Astrocyte (in vitro differentiated cells and primary cell): Measurements from ENCODE around the gene ARMH4. TPM values are rescaled to one million over a fixed set of nuclear protein-coding genes. Genes with fewer than 3 reads are reported as not detected.

ENCODE experiments used
- DNase-seq: peaks from one replicate; pipeline ENCODE4 v3.0.0-alpha.2; 2010; ENCODE audit warnings: low read depth
- FAIRE-seq: peaks from 2 replicates; lab custom pipeline; 2011; peaks lifted over from hg19 to GRCh38; lab: Jason Lieb, UNC
- H2AFZ ChIP-seq: 2 replicates; pipeline ENCODE4 v1.6.0; 2012; ENCODE audit warnings: low read depth, low read length, inconsistent platforms
- H3K27ac ChIP-seq: 2 replicates; pipeline ENCODE4 v1.5.1; 2011; ENCODE audit warnings: low read depth, low read length, inconsistent platforms
- H3K27me3 ChIP-seq: 2 replicates; pipeline ENCODE4 v1.6.0; 2011; ENCODE audit warnings: low read length, inconsistent platforms; ENCODE audit not compliant: insufficient read depth
- H3K36me3 ChIP-seq: 2 replicates; pipeline ENCODE4 v1.5.1; 2011; ENCODE audit warnings: low read length, inconsistent platforms; ENCODE audit not compliant: insufficient read depth
- H3K4me1 ChIP-seq: 2 replicates; pipeline ENCODE4 v1.5.1; 2011; ENCODE audit warnings: low read length, inconsistent platforms; ENCODE audit not compliant: insufficient read depth
- H3K4me2 ChIP-seq: 2 replicates; pipeline ENCODE4 v1.6.0; 2012; ENCODE audit warnings: low read length, inconsistent platforms
- H3K4me3 ChIP-seq: 2 replicates; pipeline ENCODE4 v1.5.1; 2011; ENCODE audit warnings: low read depth, mild to moderate bottlenecking, low read length, inconsistent platforms; ENCODE audit not compliant: insufficient read depth
- H3K79me2 ChIP-seq: 2 replicates; pipeline ENCODE4 v1.6.0; 2012; ENCODE audit warnings: mild to moderate bottlenecking, low read length, inconsistent platforms; ENCODE audit not compliant: insufficient read depth
- H3K9ac ChIP-seq: 2 replicates; pipeline ENCODE4 v1.6.0; 2012; ENCODE audit warnings: mild to moderate bottlenecking, low read length, inconsistent platforms
- H3K9me3 ChIP-seq: 2 replicates; pipeline ENCODE4 v1.5.1; 2012; ENCODE audit warnings: low read depth, mild to moderate bottlenecking, low read length, inconsistent platforms; ENCODE audit not compliant: insufficient read depth
- H4K20me1 ChIP-seq: 2 replicates; pipeline ENCODE4 v1.6.0; 2012; ENCODE audit warnings: low read length, inconsistent platforms; ENCODE audit not compliant: insufficient read depth
- H3K27ac Mint-ChIP-seq: one replicate; pipeline ENCODE4 v1.8.0; 2021; ENCODE audit warnings: mild to moderate bottlenecking, mixed read lengths; ENCODE audit not compliant: unreplicated experiment
- H3K27me3 Mint-ChIP-seq: one replicate; pipeline ENCODE4 v1.8.0; 2021; ENCODE audit warnings: low read depth, mixed read lengths; ENCODE audit not compliant: unreplicated experiment
- H3K36me3 Mint-ChIP-seq: one replicate; pipeline ENCODE4 v1.8.0; 2021; ENCODE audit warnings: low read depth, mixed read lengths; ENCODE audit not compliant: unreplicated experiment
- H3K4me1 Mint-ChIP-seq: one replicate; pipeline ENCODE4 v1.8.0; 2021; ENCODE audit warnings: low read depth, mixed read lengths; ENCODE audit not compliant: unreplicated experiment
- H3K4me3 Mint-ChIP-seq: one replicate; pipeline ENCODE4 v1.8.0; 2021; ENCODE audit warnings: mild to moderate bottlenecking, moderate library complexity, mixed read lengths; ENCODE audit not compliant: unreplicated experiment
- H3K9me3 Mint-ChIP-seq: one replicate; pipeline ENCODE4 v1.8.0; 2021; ENCODE audit warnings: mild to moderate bottlenecking, mixed read lengths; ENCODE audit not compliant: unreplicated experiment
- CTCF ChIP-seq: IDR thresholded peaks from 2 replicates; pipeline ENCODE4 v1.5.1; 2011; ENCODE audit warnings: low read depth, mild to moderate bottlenecking, inconsistent platforms, low read length, moderate library complexity; ENCODE audit not compliant: insufficient read depth
- EZH2 ChIP-seq: IDR thresholded peaks from 2 replicates; pipeline ENCODE4 v1.6.1; 2012; ENCODE audit warnings: mild to moderate bottlenecking, low read length, inconsistent platforms; ENCODE audit not compliant: insufficient read depth
- total RNA-seq: library from RNA; stranded (reverse); gene quantifications from 2 replicates; pipeline ENCODE4 v1.2.1, GENCODE V29; 2021

ARMH4 gene
- total RNA-seq, 1 donor from 2014 or later, result 19.3 TPM

- H3K27ac Mint-ChIP-seq, result no peak overlapping the region
- no peaks in the 10 kb centered on the region for H3K27me3 ChIP-seq
- H3K4me3 ChIP-seq, result no peak overlapping the region
- no peaks in the 10 kb centered on the region for H3K27me3 Mint-ChIP-seq
- no peaks in the 10 kb centered on the region for H3K79me2 ChIP-seq
- H3K4me2 ChIP-seq, result no peak overlapping the region
- H3K27ac ChIP-seq, result no peak overlapping the region
- H3K9me3 ChIP-seq, result no peaks in the 10 kb centered on the region
- H3K36me3 Mint-ChIP-seq, result peaks cover 3% of the 10 kb centered on the region
- no peaks in the 10 kb centered on the region for H3K9me3 Mint-ChIP-seq
- H3K4me1 ChIP-seq, result no peaks in the 10 kb centered on the region
- no peak overlapping the region for H3K9ac ChIP-seq
- TF ChIP-seq CTCF (no peak), EZH2 (no peak)
- DNase-seq (no peak), FAIRE-seq (no peak)
- H3K4me3 Mint-ChIP-seq, result no peak overlapping the region
- no peaks in the 10 kb centered on the region for H3K4me1 Mint-ChIP-seq
- no peaks in the 10 kb centered on the region for H4K20me1 ChIP-seq
- H3K36me3 ChIP-seq, result no peaks in the 10 kb centered on the region
- no peak overlapping the region for H2AFZ ChIP-seq
These were observed 152.0 kb downstream of the ARMH4 start for GRCh38 chr14:57999979-58000378.

- Histone ChIP-seq H4K20me1 (no peaks in the 10 kb centered on the region), H3K4me2 (no peak overlapping the region), H3K9me3 (no peaks in the 10 kb centered on the region), H3K9ac (no peak overlapping the region), H3K36me3 (no peaks in the 10 kb centered on the region), H3K27ac (no peak overlapping the region), H2AFZ (no peak overlapping the region), H3K4me3 (no peak overlapping the region), H3K79me2 (no peaks in the 10 kb centered on the region), H3K4me1 (no peaks in the 10 kb centered on the region), H3K27me3 (no peaks in the 10 kb centered on the region)
- Mint-ChIP-seq H3K4me3 (no peak overlapping the region), H3K4me1 (no peaks in the 10 kb centered on the region), H3K36me3 (peaks cover 3% of the 10 kb centered on the region), H3K27me3 (no peaks in the 10 kb centered on the region), H3K27ac (no peak overlapping the region), H3K9me3 (no peaks in the 10 kb centered on the region)
- FAIRE-seq, result no peak
- TF ChIP-seq CTCF, result no peak
- TF ChIP-seq EZH2, result no peak
- no peak for DNase-seq
These were observed 152.5 kb downstream of the ARMH4 start for GRCh38 chr14:57999471-57999870.

GRCh38 chr14:57998766-57999165 is 153.2 kb downstream of the ARMH4 start:
- H3K27ac ChIP-seq, result no peak overlapping the region
- no peak overlapping the region for H3K4me3 Mint-ChIP-seq
- no peak for DNase-seq

More at GRCh38 chr14:57998766-57999165, 153.2 kb downstream of the ARMH4 start:
- Histone ChIP-seq H3K4me3 (no peak overlapping the region), H4K20me1 (no peaks in the 10 kb centered on the region), H3K27me3 (no peaks in the 10 kb centered on the region), H3K36me3 (no peaks in the 10 kb centered on the region), H2AFZ (no peak overlapping the region), H3K4me1 (no peaks in the 10 kb centered on the region), H3K9me3 (no peaks in the 10 kb centered on the region), H3K4me2 (no peak overlapping the region), H3K79me2 (no peaks in the 10 kb centered on the region), H3K9ac (no peak overlapping the region)
- Mint-ChIP-seq H3K27me3 (no peaks in the 10 kb centered on the region), H3K27ac (no peak overlapping the region), H3K36me3 (peaks cover 2% of the 10 kb centered on the region), H3K9me3 (no peaks in the 10 kb centered on the region), H3K4me1 (no peaks in the 10 kb centered on the region)
- no peak for FAIRE-seq
- TF ChIP-seq EZH2 (no peak), CTCF (no peak)
